Esophagus (tissue), 2 donors: ENCODE results near the gene GCN1. TPM values are rescaled to one million over a fixed set of nuclear protein-coding genes. Genes with fewer than 3 reads are reported as not detected.

Experiments used
- H3K27ac ChIP-seq, 2 donors: one replicate each; pipeline ENCODE4 v1.5.1; 2013; ENCODE audit warnings: low read depth in 2 of 2, mild to moderate bottlenecking in 2 of 2, inconsistent platforms in 1 of 2, low read length in 1 of 2, moderate library complexity in 1 of 2
- H3K27me3 ChIP-seq, 2 donors: one replicate each; pipeline ENCODE4 v1.6.1; 2013; ENCODE audit warnings: low read length in 2 of 2, control low read depth in 1 of 2, mild to moderate bottlenecking in 1 of 2; ENCODE audit not compliant: insufficient read depth in 2 of 2, control insufficient read depth in 1 of 2
- H3K36me3 ChIP-seq, 2 donors: one replicate each; pipeline ENCODE4 v1.6.1; 2013; ENCODE audit warnings: low read length in 1 of 2; ENCODE audit not compliant: control insufficient read depth in 2 of 2, insufficient read depth in 2 of 2
- H3K4me1 ChIP-seq, 2 donors: one replicate each; pipeline ENCODE4 v1.6.1; 2013; ENCODE audit warnings: low read length in 1 of 2; ENCODE audit not compliant: control insufficient read depth in 2 of 2, insufficient read depth in 2 of 2
- H3K4me3 ChIP-seq, 2 donors: one replicate each; pipeline ENCODE4 v1.5.1; 2013; ENCODE audit warnings: low read length in 2 of 2, mild to moderate bottlenecking in 2 of 2, low read depth in 1 of 2, moderate library complexity in 1 of 2
- H3K9me3 ChIP-seq, 2 donors: one replicate each; pipeline ENCODE4 v1.6.1; 2013; ENCODE audit warnings: mild to moderate bottlenecking in 2 of 2, low read depth in 1 of 2, low read length in 1 of 2, moderate library complexity in 1 of 2; ENCODE audit not compliant: control insufficient read depth in 2 of 2, insufficient read depth in 1 of 2
- whole genome bisulfite sequencing, 2 donors: extraction: QIAGEN DNeasy Blood & Tissue Kit; methylation state at CpG; one replicate each; pipeline ENCODE4 v1.1.7; 2013; 5-methylcytosine and 5-hydroxymethylcytosine counted together
- polyA plus RNA-seq, 2 donors: library from polyadenylated mRNA; stranded (reverse); fragments of 200-250 nt; gene quantifications; one replicate each; pipeline ENCODE4 v1.2.3, GENCODE V29; 2013
- donor health status: healthy with polysubstance abuse.
- donor health status: Bipolar disorder and iron deficiency.

Gene GCN1
- polyA plus RNA-seq, 2 donors = 22.9 to 28.1 TPM

GRCh38 chr12:120156315-120157259 lies 37.9 kb downstream of the GCN1 start:
- Histone ChIP-seq H3K9me3 (no peaks in the 10 kb centered on the region), H3K27ac (no peak overlapping the region), H3K27me3 (no peaks in the 10 kb centered on the region), H3K4me1 (no peaks in the 10 kb centered on the region), H3K36me3 (peaks cover 38 to 74% of the 10 kb centered on the region in 2 donors), H3K4me3 (no peak overlapping the region)
- WGBS, 2 donors = 92 to 93% methylated on average over 22 of the region's 22 CpGs

GRCh38 chr12:120155072-120155471 lies 39.4 kb downstream of the GCN1 start:
- Histone ChIP-seq H3K4me3 (no peak overlapping the region), H3K4me1 (no peaks in the 10 kb centered on the region), H3K36me3 (peaks cover 30 to 70% of the 10 kb centered on the region in 2 donors), H3K27ac (no peak overlapping the region), H3K27me3 (no peaks in the 10 kb centered on the region), H3K9me3 (no peaks in the 10 kb centered on the region)
- 94 to 95% methylated on average over 15 of the region's 15 CpGs for WGBS, 2 donors

- H3K4me3 ChIP-seq = no peak overlapping the region
- peaks cover 25 to 68% of the 10 kb centered on the region in 2 donors for H3K36me3 ChIP-seq
- H3K27me3 ChIP-seq = no peaks in the 10 kb centered on the region
- no peaks in the 10 kb centered on the region for H3K9me3 ChIP-seq
- 95 to 97% methylated on average over 22 of the region's 22 CpGs for WGBS, 2 donors
- H3K4me1 ChIP-seq = no peaks in the 10 kb centered on the region
- no peak overlapping the region for H3K27ac ChIP-seq
Measured at GRCh38 chr12:120150919-120151525, 43.5 kb downstream of the GCN1 start.

- WGBS, 2 donors = 92 to 96% methylated on average over 11 of the region's 11 CpGs
- no peak overlapping the region for H3K4me3 ChIP-seq
- no peaks in the 10 kb centered on the region for H3K4me1 ChIP-seq
- H3K9me3 ChIP-seq = no peaks in the 10 kb centered on the region
- H3K27ac ChIP-seq = no peak overlapping the region
- peaks cover 30 to 60% of the 10 kb centered on the region in 2 donors for H3K36me3 ChIP-seq
- no peaks in the 10 kb centered on the region for H3K27me3 ChIP-seq
Measured at GRCh38 chr12:120148011-120148410, 46.5 kb downstream of the GCN1 start.

- Histone ChIP-seq H3K9me3 (peaks cover 0 to 2% of the 10 kb centered on the region in 2 donors), H3K4me3 (no peak overlapping the region), H3K36me3 (peaks cover 35 to 70% of the 10 kb centered on the region in 2 donors), H3K27me3 (no peaks in the 10 kb centered on the region), H3K27ac (no peak overlapping the region), H3K4me1 (no peaks in the 10 kb centered on the region)
- 97% methylated on average over 8 of the region's 8 CpGs for WGBS, 2 donors
Measured at GRCh38 chr12:120145164-120145563, 49.4 kb downstream of the GCN1 start.

- 99% methylated on average over 11 of the region's 11 CpGs for WGBS, 2 donors
- Histone ChIP-seq H3K36me3 (peaks cover 33 to 65% of the 10 kb centered on the region in 2 donors), H3K4me1 (no peaks in the 10 kb centered on the region), H3K4me3 (no peak overlapping the region), H3K27me3 (no peaks in the 10 kb centered on the region), H3K27ac (no peak overlapping the region), H3K9me3 (peaks cover 0 to 2% of the 10 kb centered on the region in 2 donors)
Measured at GRCh38 chr12:120144215-120144614, 50.3 kb downstream of the GCN1 start.

GRCh38 chr12:120142231-120142877 lies 52.2 kb downstream of the GCN1 start:
- no peaks in the 10 kb centered on the region for H3K27me3 ChIP-seq
- WGBS, 2 donors = 95% methylated on average over 12 to 14 of the region's 14 CpGs
- no peaks in the 10 kb centered on the region for H3K4me1 ChIP-seq
- H3K9me3 ChIP-seq = peaks cover 0 to 2% of the 10 kb centered on the region in 2 donors
- no peak overlapping the region for H3K4me3 ChIP-seq
- peaks cover 35 to 70% of the 10 kb centered on the region in 2 donors for H3K36me3 ChIP-seq
- no peak overlapping the region for H3K27ac ChIP-seq

- H3K9me3 ChIP-seq = peaks cover 0 to 2% of the 10 kb centered on the region in 2 donors
- H3K27me3 ChIP-seq = no peaks in the 10 kb centered on the region
- H3K4me3 ChIP-seq = no peak overlapping the region
- H3K36me3 ChIP-seq = peaks cover 34 to 70% of the 10 kb centered on the region in 2 donors
- WGBS, 2 donors = 95 to 96% methylated on average over 6 of the region's 6 CpGs
- no peak overlapping the region for H3K27ac ChIP-seq
- no peaks in the 10 kb centered on the region for H3K4me1 ChIP-seq
Measured at GRCh38 chr12:120141336-120141735, 53.2 kb downstream of the GCN1 start.

GRCh38 chr12:120140603-120141002 lies 53.9 kb downstream of the GCN1 start:
- H3K4me3 ChIP-seq = no peak overlapping the region
- H3K36me3 ChIP-seq = peaks cover 37 to 70% of the 10 kb centered on the region in 2 donors
- H3K4me1 ChIP-seq = no peaks in the 10 kb centered on the region
- 91 to 93% methylated on average over 9 of the region's 9 CpGs for WGBS, 2 donors
- H3K27ac ChIP-seq = no peak overlapping the region
- H3K9me3 ChIP-seq = peaks cover 0 to 2% of the 10 kb centered on the region in 2 donors
- H3K27me3 ChIP-seq = no peaks in the 10 kb centered on the region
